D721Med (cell line): Measurements from ENCODE around the gene ZNF444.

Experiments used
- DNase-seq: peaks from one replicate; pipeline ENCODE4 v3.0.0; 2011; ENCODE audit warnings: low spot score; ENCODE audit not compliant: insufficient read length
- FAIRE-seq: peaks from 2 replicates; lab custom pipeline; 2011; peaks lifted over from hg19 to GRCh38; lab: Jason Lieb, UNC
- CTCF ChIP-seq: IDR thresholded peaks from 2 replicates; pipeline ENCODE4 v1.5.1; 2012; ENCODE audit warnings: mild to moderate bottlenecking, control low read depth; ENCODE audit not compliant: insufficient read depth; ENCODE audit errors: missing control alignments

ZNF444 gene

GRCh38 chr19:56109226-56109625 is 31.9 kb upstream of the ZNF444 start:
- TF ChIP-seq CTCF, result no peak
- FAIRE-seq (no peak), DNase-seq (no peak)

DNA sequence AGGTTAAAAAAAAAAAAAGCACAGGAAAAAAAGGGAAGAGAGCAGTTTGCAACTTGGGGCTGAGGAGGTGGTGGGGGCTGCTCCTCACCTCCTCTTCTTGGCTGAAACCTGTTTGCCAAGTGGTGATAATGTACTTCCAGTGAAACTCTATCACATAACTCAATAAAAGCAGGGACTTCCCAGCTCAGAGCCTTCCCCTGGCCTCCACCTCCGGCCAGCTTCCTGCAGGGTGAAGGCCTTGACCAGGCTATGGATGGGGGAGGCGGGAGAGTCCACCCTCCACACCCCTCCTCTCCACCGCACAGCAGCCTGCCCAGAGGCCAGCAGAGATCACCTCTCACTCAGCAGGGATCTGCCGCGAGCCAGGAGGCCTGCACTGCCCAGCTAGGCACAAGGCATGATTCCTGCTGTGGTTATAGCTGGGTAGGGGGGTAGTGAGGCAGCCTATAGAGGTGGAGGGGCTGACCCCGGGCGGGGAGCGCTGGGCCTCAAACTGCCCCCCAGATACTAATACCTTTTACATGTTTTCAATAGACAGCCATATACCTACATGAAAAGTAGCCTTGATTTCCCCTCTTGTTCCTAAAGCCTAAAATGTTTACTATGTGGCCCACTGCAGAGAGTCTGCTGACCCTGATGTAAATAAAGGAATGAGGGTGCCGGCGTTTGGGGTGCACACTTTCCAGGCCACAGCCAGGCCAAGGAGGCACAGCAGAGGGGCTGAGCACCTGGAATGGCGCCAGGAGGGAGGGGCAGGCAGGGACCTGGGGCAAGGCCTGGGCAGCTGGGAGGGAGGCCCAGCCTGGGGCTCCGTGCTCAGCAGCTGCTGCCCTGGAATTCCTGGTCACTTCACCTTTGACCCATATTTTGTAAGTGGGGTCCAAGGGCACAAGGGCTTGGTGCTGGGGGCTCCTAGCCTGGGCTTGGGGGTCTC is 30.3 kb upstream of the ZNF444 start:
- TF ChIP-seq CTCF, result no peak
- no peak for FAIRE-seq
- DNase-seq, result no peak

GRCh38 chr19:56111601-56112312 is 29.3 kb upstream of the ZNF444 start:
- TF ChIP-seq CTCF, result no peak
- FAIRE-seq (no peak), DNase-seq (no peak)

GRCh38 chr19:56112313-56112709 is 28.8 kb upstream of the ZNF444 start:
- TF ChIP-seq CTCF, result no peak
- no peak for FAIRE-seq
- no peak for DNase-seq

GRCh38 chr19:56113074-56113632 is 27.9 kb upstream of the ZNF444 start:
- FAIRE-seq (no peak), DNase-seq (no peak)
- no peak for TF ChIP-seq CTCF

DNA sequence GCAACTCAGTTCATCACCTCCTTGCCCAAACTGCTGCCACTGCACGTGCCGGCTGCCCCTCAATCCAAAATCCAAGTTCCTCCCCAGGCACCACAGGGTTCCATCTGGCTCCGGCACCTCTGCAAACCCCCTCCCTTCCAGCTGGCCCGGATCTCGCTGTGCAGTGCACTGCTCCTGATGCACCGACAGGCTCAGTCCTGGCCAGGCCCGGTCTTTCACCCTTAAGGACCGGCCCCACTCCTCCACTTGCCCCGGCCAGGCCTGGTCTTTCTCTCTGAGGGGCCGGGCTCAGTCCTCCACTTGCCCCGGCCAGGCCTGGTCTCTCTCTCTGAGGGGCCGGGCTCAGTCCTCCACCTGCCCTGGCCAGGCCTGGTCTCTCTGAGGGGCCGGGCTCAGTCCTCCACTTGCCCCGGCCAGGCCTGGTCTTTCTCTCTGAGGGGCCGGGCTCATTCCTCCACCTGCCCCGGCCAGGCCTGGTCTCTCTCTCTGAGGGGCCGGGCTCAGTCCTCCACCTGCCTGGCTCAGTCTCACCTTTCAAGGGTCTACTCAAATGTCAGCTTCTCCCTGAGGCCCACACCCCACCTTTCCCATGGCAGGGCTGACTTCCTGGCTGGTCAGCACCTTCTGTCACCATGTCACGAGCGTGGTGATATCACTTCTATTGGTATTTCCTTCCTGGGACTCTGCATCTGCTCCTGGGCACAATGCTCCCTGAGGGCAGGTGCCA is 26.9 kb upstream of the ZNF444 start:
- no peak for TF ChIP-seq CTCF
- FAIRE-seq, result no peak
- DNase-seq, result no peak
